H9 (cell line): ENCODE results near the gene NUP188. TPM values are rescaled to one million over a fixed set of nuclear protein-coding genes. Genes with fewer than 3 reads are reported as not detected.
A peak's percentile ranks its signal among the peaks of the same experiment; 100 is the strongest.

Source experiments
- DNase-seq: peaks from one replicate; pipeline ENCODE4 v3.0.0-alpha.2; 2017
- H2AFZ ChIP-seq: one replicate; pipeline ENCODE4 v1.6.1; 2013; ENCODE audit warnings: mild to moderate bottlenecking, low read length, control low read depth, moderate library complexity
- H2AK5ac ChIP-seq: 2 replicates; pipeline ENCODE4 v1.6.1; 2013; ENCODE audit warnings: low read length, control low read depth, mixed read lengths; ENCODE audit not compliant: insufficient read length
- H2BK120ac ChIP-seq: one replicate; pipeline ENCODE4 v1.6.1; 2013; ENCODE audit warnings: low read depth, mild to moderate bottlenecking, low read length, control low read depth, inconsistent platforms; ENCODE audit not compliant: poor library complexity, severe bottlenecking
- H2BK12ac ChIP-seq: 2 replicates; pipeline ENCODE4 v1.6.1; 2013; ENCODE audit warnings: low read length, control low read depth, mixed read lengths, low read depth; ENCODE audit not compliant: insufficient read length
- H2BK15ac ChIP-seq: 2 replicates; pipeline ENCODE4 v1.6.1; 2013; ENCODE audit warnings: low read depth, low read length, control low read depth
- H2BK20ac ChIP-seq: one replicate; pipeline ENCODE4 v1.6.1; 2013; ENCODE audit warnings: low read depth, mild to moderate bottlenecking, low read length, control low read depth, inconsistent platforms; ENCODE audit not compliant: poor library complexity, severe bottlenecking
- H2BK5ac ChIP-seq: 2 replicates; pipeline ENCODE4 v1.6.1; 2013; ENCODE audit warnings: low read length, control low read depth, mixed read lengths; ENCODE audit not compliant: insufficient read length
- H3K14ac ChIP-seq: 2 replicates; pipeline ENCODE4 v1.6.1; 2013; ENCODE audit warnings: low read length, control low read depth; ENCODE audit not compliant: insufficient read depth
- H3K18ac ChIP-seq: 2 replicates; pipeline ENCODE4 v1.6.1; 2013; ENCODE audit warnings: low read depth, mild to moderate bottlenecking, mixed read lengths, low read length, control low read depth; ENCODE audit not compliant: insufficient read length
- H3K23ac ChIP-seq: 2 replicates; pipeline ENCODE4 v1.6.1; 2013; ENCODE audit warnings: low read length, control low read depth, mixed read lengths, low read depth; ENCODE audit not compliant: insufficient read length
- H3K23me2 ChIP-seq: 2 replicates; pipeline ENCODE4 v1.6.1; 2013; ENCODE audit warnings: low read depth, mild to moderate bottlenecking, mixed read lengths, low read length, control low read depth; ENCODE audit not compliant: insufficient read length, poor library complexity, severe bottlenecking
- H3K27ac ChIP-seq: 2 replicates; pipeline ENCODE4 v1.5.1; 2013; ENCODE audit warnings: low read length, control low read depth, mixed read lengths, low read depth; ENCODE audit not compliant: insufficient read length
- H3K27me3 ChIP-seq: 2 replicates; pipeline ENCODE4 v1.6.1; 2013; ENCODE audit warnings: low read length, control low read depth, inconsistent platforms; ENCODE audit not compliant: insufficient read depth
- H3K4ac ChIP-seq: 2 replicates; pipeline ENCODE4 v1.6.1; 2013; ENCODE audit warnings: low read depth, mild to moderate bottlenecking, control low read depth, inconsistent platforms, low read length, moderate library complexity
- H3K4me1 ChIP-seq: 2 replicates; pipeline ENCODE4 v1.6.1; 2013; ENCODE audit warnings: low read length, control low read depth, inconsistent platforms; ENCODE audit not compliant: insufficient read depth
- H3K4me2 ChIP-seq: 2 replicates; pipeline ENCODE4 v1.6.1; 2013; ENCODE audit warnings: low read length, control low read depth, mixed read lengths; ENCODE audit not compliant: insufficient read length, insufficient read depth
- H3K56ac ChIP-seq: 2 replicates; pipeline ENCODE4 v1.6.1; 2013; ENCODE audit warnings: low read depth, mild to moderate bottlenecking, mixed read lengths, low read length, control low read depth; ENCODE audit not compliant: insufficient read length
- H3K79me1 ChIP-seq: 2 replicates; pipeline ENCODE4 v1.6.1; 2013; ENCODE audit warnings: low read depth, mild to moderate bottlenecking, moderate library complexity, low read length, control low read depth, inconsistent platforms; ENCODE audit not compliant: insufficient read depth, poor library complexity, severe bottlenecking
- H3K79me2 ChIP-seq: 2 replicates; pipeline ENCODE4 v1.6.1; 2013; ENCODE audit warnings: low read length, control low read depth, inconsistent platforms; ENCODE audit not compliant: insufficient read depth
- H3K9ac ChIP-seq: 2 replicates; pipeline ENCODE4 v1.6.1; 2013; ENCODE audit warnings: low read length, control low read depth, mixed read lengths; ENCODE audit not compliant: insufficient read length; ENCODE audit errors: extremely low read depth
- H3K9me3 ChIP-seq: one replicate; pipeline ENCODE4 v1.6.1; 2013; ENCODE audit warnings: low read depth, low read length, inconsistent platforms; ENCODE audit not compliant: control insufficient read depth
- H3T11ph ChIP-seq: one replicate; pipeline ENCODE4 v1.6.1; 2013; ENCODE audit warnings: mild to moderate bottlenecking, low read length, control low read depth, inconsistent platforms
- H4K20me1 ChIP-seq: one replicate; pipeline ENCODE4 v1.6.1; 2013; ENCODE audit not compliant: control insufficient read depth, insufficient read length, insufficient read depth
- H4K5ac ChIP-seq: 2 replicates; pipeline ENCODE4 v1.6.1; 2013; ENCODE audit warnings: low read depth, mild to moderate bottlenecking, mixed read lengths, low read length, control low read depth; ENCODE audit not compliant: insufficient read length
- H4K8ac ChIP-seq: replicated peaks from 2 replicates; pipeline ENCODE4 v1.6.1; 2013; ENCODE audit warnings: low read length, control low read depth, mixed read lengths, low read depth; ENCODE audit not compliant: insufficient read length
- H4K91ac ChIP-seq: 2 replicates; pipeline ENCODE4 v1.6.1; 2013; ENCODE audit warnings: low read depth, mild to moderate bottlenecking, moderate library complexity, mixed read lengths, low read length, control low read depth; ENCODE audit not compliant: insufficient read length
- H3K27ac Mint-ChIP-seq, 3 experiments: 2 replicates in 2 of 3; 3 replicates in 1 of 3; pipeline ENCODE4 v1.8.0; 2020 to 2021; ENCODE audit warnings: mixed read lengths in 3 of 3, mild to moderate bottlenecking in 1 of 3, moderate library complexity in 1 of 3
- H3K27me3 Mint-ChIP-seq: 2 replicates; pipeline ENCODE4 v1.8.0; 2021; ENCODE audit warnings: low read depth, mild to moderate bottlenecking, moderate library complexity, mixed read lengths
- H3K36me3 Mint-ChIP-seq, 3 experiments: 2 replicates in 2 of 3; 3 replicates in 1 of 3; pipeline ENCODE4 v1.8.0; 2020 to 2021; ENCODE audit warnings: low read depth in 3 of 3, mixed read lengths in 3 of 3; ENCODE audit not compliant: insufficient read depth in 1 of 3
- H3K4me1 Mint-ChIP-seq, 2 experiments: 2 replicates each; pipeline ENCODE4 v1.8.0; 2020; ENCODE audit warnings: mixed read lengths in 2 of 2
- H3K4me3 Mint-ChIP-seq, 2 experiments: 2 replicates in 1 of 2; 3 replicates in 1 of 2; pipeline ENCODE4 v1.8.0; 2020 to 2021; ENCODE audit warnings: mild to moderate bottlenecking in 2 of 2, mixed read lengths in 2 of 2, moderate library complexity in 1 of 2
- H3K9me3 Mint-ChIP-seq, 2 experiments: 2 replicates in 1 of 2; 3 replicates in 1 of 2; pipeline ENCODE4 v1.8.0; 2020; ENCODE audit warnings: mild to moderate bottlenecking in 2 of 2, mixed read lengths in 2 of 2, moderate library complexity in 1 of 2
- CTCF ChIP-seq: fragments of 200-600 bp; sonication (generic); conservative IDR thresholded peaks from 3 replicates; pipeline ENCODE4 v1.8.0; 2021; ENCODE audit warnings: antibody characterized with exemption, mild to moderate bottlenecking
- WGBS: extraction: QIAGEN DNeasy Blood & Tissue Kit; methylation state at CpG from one replicate; pipeline ENCODE4 v1.1.7; 2013; ENCODE audit warnings: missing lambda C conversion rate, low lambda C conversion rate, mixed read lengths; ENCODE audit not compliant: insufficient read length; ENCODE audit errors: extremely low coverage; 5-methylcytosine and 5-hydroxymethylcytosine counted together
- total RNA-seq: library from RNA; stranded (reverse); gene quantifications from 2 replicates; pipeline ENCODE4 v1.2.1, GENCODE V29; 2021

The NUP188 gene
- total RNA-seq, 1 experiment from 2014 or later: 101 TPM

- Histone ChIP-seq H3T11ph (no peak overlapping the region), H4K5ac (no peak overlapping the region), H3K4me1 (no peaks in the 10 kb centered on the region), H3K4ac (no peak overlapping the region), H3K27ac (no peak overlapping the region), H3K56ac (no peak overlapping the region), H2BK12ac (no peak overlapping the region), H3K27me3 (no peaks in the 10 kb centered on the region), H4K20me1 (no peaks in the 10 kb centered on the region), H2BK5ac (no peak overlapping the region), H3K4me2 (no peak overlapping the region), H2BK20ac (no peak overlapping the region), H4K91ac (no peak overlapping the region), H2AK5ac (no peak overlapping the region), H3K23me2 (no peaks in the 10 kb centered on the region), H4K8ac (no peak overlapping the region), H2AFZ (no peak overlapping the region), H3K79me2 (no peaks in the 10 kb centered on the region), H2BK120ac (no peak overlapping the region), H3K9ac (no peak overlapping the region), H3K9me3 (no peaks in the 10 kb centered on the region), H3K79me1 (no peaks in the 10 kb centered on the region), H3K14ac (no peak overlapping the region), H3K18ac (no peak overlapping the region), H2BK15ac (no peak overlapping the region), H3K23ac (no peak overlapping the region)
- Mint-ChIP-seq H3K27me3 (no peaks in the 10 kb centered on the region; the same call in 1 of the 2 replicates), H3K27ac (peak overlapping the region in 1 of 3 experiments; percentile 94; a peak in 1 of 7 replicates), H3K4me1 (peaks cover 0 to 3% of the 10 kb centered on the region in 2 experiments; a peak in 1 of 4 replicates), H3K36me3 (peaks cover 6 to 60% (median 41%) of the 10 kb centered on the region in 3 experiments; a peak in 6 of 7 replicates), H3K9me3 (no peaks in the 10 kb centered on the region), H3K4me3 (no peak overlapping the region)
- TF ChIP-seq CTCF: no peak
- no CpG with 5 or more reads among the region's 16 CpGs for WGBS
- DNase-seq: no peak
These were observed 65.5 kb downstream of the NUP188 start for GRCh38 chr9:129012893-129013448.
